ENCODE measurements around the gene DIDO1. TPM values are rescaled to one million over a fixed set of nuclear protein-coding genes. Genes with fewer than 3 reads are reported as not detected.

The DIDO1 gene
- total RNA-seq, 1 donor from 2014 or later, result 24.8 TPM

DNA sequence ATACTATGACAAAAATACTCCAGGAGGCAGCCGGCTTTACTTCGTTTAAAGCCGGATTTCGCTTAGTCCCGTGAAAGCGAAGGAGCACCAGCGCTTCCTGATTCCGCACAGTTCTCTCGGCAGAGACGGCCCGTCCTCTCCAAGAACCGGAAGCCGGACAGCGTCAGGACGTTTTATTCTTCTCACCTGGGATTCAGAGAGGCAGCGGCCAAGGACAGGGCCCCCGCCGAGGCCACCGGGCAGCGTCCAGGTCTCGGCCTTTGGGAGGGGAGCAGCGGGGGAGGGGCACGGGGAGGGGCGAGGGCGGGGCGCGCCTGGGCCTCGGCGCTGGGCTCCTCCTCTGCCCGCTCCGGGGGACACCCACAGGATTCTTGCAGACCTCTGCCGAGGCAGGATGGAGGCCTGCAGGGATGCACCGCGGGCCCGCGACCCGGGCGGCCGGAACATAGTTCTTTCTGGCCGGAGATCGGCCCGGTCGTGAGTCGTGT is 2.8 kb upstream of the DIDO1 start:
- DNase-seq (ENCODE audit: low read depth in 2 of 2), result peak; percentile 45 to 59

DNA sequence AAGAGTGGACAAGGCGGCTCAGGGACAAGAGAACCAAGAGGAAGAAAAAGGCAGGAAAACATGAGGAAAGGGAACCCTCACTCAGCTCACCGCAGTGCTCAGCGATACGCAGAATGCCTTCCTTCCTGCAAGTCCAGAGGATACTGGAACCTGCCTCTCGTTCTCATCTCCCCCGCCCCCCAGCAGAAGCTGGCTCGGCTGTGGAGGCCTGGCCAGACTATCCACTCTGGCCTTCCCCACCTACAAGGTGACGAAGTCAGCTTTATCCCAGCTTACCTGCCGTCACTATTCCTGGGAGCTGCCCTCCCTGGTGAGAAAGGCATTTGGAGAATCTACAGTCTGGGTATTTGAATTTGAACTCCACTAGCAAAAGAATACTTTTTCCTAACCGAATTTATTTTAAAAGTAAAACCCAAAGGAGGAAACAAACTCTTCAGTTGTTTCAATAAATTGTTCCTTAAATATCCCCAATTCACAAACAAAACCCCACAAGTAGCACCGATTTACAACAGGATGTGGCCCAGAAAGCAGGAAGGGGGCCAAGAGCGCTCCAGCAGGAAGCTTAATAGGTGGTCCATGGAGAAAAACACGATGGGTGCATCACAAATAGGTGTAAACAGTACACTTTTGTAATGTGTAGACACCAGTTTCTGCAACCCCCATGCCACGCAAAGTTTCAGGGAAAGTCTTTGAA is 2.1 kb upstream of the DIDO1 start:
- DNase-seq (ENCODE audit: low read depth in 2 of 2), result peak in 1 of 2 donors; percentile 36

- DNase-seq (ENCODE audit: low read depth in 2 of 2), result no peak
Measured at GRCh38 chr20:62927128-62927705, 912 bp upstream of the DIDO1 start.

GRCh38 chr20:62925420-62926228 is 681 bp downstream of the DIDO1 start:
- peak; percentile 30 to 39 for DNase-seq (ENCODE audit: low read depth in 2 of 2)

DNA sequence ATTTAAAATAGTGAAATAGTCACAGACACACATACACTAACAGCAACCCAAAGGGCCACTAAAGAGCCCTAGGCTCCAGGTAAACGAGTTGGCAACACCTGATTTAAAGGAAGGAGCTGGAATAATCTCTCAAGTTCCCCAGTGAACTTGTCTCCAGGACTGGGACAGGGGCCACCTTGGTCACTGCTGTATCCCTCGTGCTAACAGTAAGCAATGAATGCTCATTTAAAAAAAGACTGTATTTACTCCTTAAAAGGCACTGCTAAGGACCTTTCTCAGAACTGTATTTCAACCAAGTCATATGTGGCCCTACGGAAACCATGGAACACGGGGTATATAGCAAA is 1.3 kb downstream of the DIDO1 start:
- no peak for DNase-seq (ENCODE audit: low read depth in 2 of 2)

- DNase-seq (ENCODE audit: low read depth in 2 of 2), result peak; percentile 35 to 63
Measured at GRCh38 chr20:62924442-62925075, 1.7 kb downstream of the DIDO1 start.

- no peak for DNase-seq (ENCODE audit: low read depth in 2 of 2)
Measured at GRCh38 chr20:62923669-62924441, 2.5 kb downstream of the DIDO1 start.

DNA sequence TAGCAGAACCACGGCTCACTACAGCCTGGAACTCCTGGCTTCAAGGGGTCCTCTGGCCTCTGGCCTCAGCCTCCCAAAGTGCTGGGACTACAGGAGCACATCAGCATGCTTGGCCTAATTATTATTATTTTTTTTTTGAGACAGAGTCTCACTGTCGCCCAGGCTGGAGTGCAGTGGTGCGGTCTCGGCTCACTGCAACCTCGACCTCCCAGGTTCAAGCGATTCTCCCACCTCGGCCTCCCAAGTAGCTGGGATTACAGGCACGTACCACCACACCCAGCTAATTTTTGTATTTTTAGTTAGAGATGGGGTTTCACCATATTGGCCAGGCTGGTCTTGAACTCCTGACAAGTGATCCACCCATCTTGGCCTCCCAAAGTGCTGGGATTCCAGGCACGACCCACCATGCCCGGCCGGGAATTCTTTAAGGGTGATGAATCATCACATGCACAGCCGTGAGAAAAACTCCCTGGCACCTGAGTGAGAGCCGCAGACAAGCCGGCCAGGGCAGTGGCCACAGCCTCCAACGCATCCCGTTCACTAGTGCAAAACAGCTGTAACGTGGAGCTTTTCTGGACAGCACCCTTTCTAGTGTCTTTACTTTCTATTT is 3.1 kb downstream of the DIDO1 start:
- peak; percentile 66 to 87 for DNase-seq (ENCODE audit: low read depth in 2 of 2)

DNA sequence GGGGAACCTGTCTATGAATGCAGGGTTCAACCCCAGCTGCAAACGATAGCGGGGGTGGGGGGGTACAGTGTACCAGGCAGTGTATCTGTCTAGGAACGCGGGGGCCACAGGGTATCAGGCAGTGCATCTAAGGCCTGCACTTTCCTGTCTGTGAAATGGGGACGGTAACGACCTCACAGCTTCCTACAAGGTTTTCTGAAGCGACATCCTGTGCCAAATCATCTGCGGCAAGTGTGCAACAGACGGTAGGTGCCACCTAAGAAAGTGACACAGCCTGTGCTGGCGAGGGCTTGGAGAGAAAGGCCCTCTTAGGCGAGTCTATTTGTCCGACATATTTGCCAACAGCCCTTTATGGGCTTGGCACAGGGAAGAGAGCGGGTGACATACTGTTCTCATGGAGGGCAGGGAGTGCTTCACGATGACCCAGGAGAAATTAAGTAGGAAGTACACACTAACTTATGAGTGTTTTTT is 3.8 kb downstream of the DIDO1 start:
- DNase-seq (ENCODE audit: low read depth in 2 of 2), result no peak

DNA sequence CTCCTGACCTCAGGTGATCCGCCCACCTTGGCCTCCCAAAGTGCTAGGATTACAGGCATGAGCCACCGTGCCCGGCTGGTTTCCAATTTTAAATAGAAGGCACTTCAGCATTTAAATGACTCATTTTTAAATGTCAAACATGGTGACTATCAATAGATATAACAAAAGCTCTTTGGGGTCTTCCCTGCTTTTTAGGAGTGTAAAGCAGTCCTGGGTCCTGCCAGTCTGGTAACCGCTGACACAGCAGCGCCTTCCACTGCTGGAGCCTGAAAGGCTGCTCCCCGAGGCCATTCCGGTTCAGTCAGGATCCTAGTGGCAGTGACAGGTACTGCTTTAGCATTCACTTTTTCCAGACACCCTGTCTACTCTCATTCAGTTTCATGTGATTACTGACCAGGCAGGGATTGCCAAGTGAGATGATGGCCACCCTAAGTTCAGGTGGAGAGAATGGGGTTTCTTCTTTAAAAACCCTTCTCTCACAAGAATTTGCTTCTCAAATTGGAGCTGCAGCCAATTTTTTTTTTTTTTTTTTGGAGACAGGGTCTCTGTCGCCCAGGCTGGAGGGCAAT is 5.1 kb downstream of the DIDO1 start:
- peak; percentile 62 to 85 for DNase-seq (ENCODE audit: low read depth in 2 of 2)

DNA sequence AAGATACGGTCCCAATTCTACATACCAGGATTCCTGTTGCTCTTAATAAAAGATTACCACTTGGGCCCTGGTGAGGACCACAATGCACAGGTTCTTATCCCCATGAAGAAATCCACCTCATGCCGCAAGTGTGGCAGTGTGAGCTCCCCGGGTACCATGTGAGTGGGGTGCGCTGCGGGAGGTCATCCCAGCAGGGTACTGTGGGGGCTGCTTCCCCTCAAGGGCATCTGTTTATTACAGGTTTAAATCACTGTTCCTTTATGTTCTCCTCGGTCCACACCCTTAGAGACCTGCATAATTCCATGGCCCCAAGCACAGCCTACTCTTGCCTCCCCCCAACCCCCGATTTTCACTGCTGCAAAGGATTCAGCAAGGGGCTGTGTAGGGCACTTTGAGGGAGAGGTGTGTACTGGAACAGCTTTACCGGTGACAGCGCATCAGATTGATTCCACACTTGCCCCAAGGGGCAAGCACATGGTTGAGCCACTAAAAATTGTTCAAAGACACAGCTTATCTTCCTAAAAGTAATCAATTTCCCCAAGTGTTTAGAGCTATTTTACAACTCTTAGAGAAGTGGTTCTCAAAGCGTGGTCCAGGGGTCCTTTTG is 6.2 kb downstream of the DIDO1 start:
- DNase-seq (ENCODE audit: low read depth in 2 of 2), result no peak

DNA sequence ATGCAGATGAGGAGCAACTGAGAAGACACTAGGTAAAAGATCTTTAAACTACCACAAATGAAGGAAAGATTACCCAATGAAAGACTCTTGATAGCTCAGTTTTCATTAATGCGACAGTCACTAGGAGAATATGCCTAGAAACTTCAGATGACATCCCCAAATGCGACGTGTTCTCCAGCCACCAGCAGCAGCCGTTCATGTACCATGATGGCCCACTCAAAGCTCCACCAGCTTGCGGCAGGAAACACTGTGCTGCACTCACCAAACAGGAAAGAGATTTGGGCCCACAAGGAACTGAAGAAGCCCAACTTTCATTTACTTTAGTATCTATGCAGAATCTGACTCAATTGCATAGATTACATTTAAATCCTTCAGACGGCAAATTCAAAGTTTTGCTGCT is 7.5 kb downstream of the DIDO1 start:
- no peak for DNase-seq (ENCODE audit: low read depth in 2 of 2)

GRCh38 chr20:62918147-62918546 is 8.2 kb downstream of the DIDO1 start:
- no peak for DNase-seq (ENCODE audit: low read depth in 2 of 2)

GRCh38 chr20:62917720-62918119 is 8.6 kb downstream of the DIDO1 start:
- no peak for DNase-seq (ENCODE audit: low read depth in 2 of 2)

DNA sequence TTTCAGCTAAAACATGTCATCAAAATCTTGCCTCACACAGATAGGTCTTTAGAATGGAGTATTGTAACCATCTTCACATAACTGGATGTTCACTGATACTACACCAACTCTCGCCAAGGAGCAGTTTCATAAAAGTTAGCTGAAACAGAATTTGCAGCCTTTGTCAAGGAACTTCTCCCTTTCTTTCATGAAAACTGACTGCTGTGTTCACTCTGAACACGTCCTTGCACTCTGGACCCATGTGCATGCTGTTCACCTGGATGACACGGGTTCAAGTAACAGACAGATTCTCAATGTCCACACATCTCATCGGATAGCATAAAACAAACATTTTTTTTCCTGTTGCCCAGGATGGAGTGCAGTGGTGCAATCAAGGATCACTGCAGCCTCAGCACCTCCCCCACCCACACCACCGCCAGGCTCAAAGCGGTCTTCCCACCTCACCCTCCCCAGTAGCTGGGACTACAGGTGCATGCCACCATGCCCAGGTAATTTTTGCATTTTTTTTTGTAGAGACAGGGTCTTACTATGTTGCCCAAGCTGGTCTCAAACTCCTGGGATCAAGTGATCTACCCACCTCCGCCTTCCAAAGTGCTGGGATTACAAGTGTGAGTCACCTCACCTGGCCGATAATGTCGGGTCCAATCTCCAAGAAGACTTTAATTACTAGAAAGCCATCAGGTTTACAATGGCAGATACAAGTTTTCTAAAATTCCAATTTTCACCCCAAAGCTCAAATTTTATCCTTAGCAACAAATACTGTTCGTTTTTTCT is 9.4 kb downstream of the DIDO1 start:
- DNase-seq (ENCODE audit: low read depth in 2 of 2), result no peak

DNA sequence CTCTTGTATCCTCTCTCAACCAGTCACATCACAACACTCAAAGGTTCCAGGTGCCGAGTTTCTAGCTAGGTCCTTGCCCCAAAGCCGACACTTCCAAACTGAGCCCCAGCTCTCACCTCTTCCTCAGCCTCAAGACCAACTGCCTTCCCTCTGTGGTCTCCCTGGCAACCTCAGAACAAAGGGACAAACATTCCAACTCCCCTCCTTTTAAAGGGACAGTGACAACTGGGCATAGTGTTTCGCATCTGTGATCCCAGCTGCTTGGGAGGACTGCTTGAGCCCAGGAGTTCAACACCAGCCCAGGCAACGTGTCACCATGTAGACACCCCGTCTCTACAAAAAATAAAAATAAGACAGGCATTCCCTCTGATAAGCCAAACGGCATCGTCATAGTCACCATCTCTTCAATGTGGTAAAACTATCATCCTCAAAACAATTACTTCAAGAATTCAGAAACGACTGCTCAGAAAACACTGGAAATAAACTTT is 11.3 kb downstream of the DIDO1 start:
- DNase-seq (ENCODE audit: low read depth in 2 of 2), result peak; percentile 71 to 72

DNA sequence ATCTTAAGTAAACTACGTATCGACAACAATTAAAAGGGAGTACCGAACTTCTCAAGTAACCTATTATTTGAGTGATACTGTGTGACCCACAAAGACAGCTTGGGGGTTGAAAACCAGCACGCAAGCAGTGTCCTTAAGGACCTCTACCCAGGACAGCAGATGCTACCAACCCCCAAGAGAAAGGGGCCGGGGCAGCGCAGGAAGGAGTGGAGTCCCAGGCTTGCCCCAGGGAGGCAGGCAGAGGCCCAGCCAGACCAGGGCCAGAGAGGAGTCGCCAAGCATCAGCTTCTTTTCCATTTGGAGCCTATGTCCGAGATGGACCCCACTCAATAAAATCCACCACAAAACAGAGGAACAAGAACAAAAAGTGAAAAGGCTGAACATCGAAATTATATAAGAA is 11.9 kb downstream of the DIDO1 start:
- no peak for DNase-seq (ENCODE audit: low read depth in 2 of 2)

GRCh38 chr20:62913043-62913630 is 13.2 kb downstream of the DIDO1 start:
- DNase-seq (ENCODE audit: low read depth in 2 of 2), result no peak
